Measurements from ENCODE around the gene CACNA1E. TPM values are rescaled to one million over a fixed set of nuclear protein-coding genes. Genes with fewer than 3 reads are reported as not detected.

The CACNA1E gene
- total RNA-seq, 1 donor from 2014 or later = not detected

DNA sequence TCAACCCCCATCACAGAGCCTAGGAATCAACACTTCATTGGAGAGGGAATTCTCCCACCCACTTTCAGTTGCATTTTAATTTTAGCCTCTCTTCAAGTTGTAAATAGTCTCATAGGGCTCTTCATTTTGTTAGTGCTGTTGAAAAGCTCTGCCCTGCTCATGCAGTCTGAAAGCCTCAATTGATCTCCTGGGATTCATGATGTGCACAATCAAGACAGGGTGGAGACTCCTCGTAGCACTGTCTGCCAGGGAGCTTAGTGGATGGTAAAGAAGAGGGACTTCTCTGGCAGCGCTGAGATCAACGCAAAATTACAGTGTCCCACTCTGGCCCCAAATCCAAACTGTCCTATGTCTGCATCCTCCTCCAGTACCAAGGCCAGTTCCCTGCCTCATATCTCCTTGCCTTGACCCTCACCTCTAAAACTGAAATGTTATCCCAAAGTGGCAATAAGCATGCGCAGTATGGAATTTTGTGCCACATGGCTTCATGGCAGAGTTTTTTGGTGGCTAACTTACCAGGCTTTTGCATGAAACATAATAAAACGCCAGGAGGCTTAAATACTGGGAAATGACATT, 282.2 kb downstream of the CACNA1E start:
- DNase-seq (ENCODE audit: extremely low spot score in 2 of 2) = no peak
- TF ChIP-seq POLR2AphosphoS5 (IDR thresholded peaks at IDR 0.05; ENCODE audit: insufficient read depth in 1 of 2, low read depth in 1 of 2) (no peak), POLR2A (IDR thresholded peaks at IDR 0.05) (no peak)
- TF ChIP-seq, protein P1, sequence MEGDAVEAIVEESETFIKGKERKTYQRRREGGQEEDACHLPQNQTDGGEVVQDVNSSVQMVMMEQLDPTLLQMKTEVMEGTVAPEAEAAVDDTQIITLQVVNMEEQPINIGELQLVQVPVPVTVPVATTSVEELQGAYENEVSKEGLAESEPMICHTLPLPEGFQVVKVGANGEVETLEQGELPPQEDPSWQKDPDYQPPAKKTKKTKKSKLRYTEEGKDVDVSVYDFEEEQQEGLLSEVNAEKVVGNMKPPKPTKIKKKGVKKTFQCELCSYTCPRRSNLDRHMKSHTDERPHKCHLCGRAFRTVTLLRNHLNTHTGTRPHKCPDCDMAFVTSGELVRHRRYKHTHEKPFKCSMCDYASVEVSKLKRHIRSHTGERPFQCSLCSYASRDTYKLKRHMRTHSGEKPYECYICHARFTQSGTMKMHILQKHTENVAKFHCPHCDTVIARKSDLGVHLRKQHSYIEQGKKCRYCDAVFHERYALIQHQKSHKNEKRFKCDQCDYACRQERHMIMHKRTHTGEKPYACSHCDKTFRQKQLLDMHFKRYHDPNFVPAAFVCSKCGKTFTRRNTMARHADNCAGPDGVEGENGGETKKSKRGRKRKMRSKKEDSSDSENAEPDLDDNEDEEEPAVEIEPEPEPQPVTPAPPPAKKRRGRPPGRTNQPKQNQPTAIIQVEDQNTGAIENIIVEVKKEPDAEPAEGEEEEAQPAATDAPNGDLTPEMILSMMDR (IDR thresholded peaks at IDR 0.05) = no peak
- Histone ChIP-seq H3K27ac (no peak overlapping the region), H3K27me3 (no peaks in the 10 kb centered on the region), H3K36me3 (no peaks in the 10 kb centered on the region), H3K4me3 (no peak overlapping the region), H3K4me1 (no peaks in the 10 kb centered on the region), H3K9me3 (no peaks in the 10 kb centered on the region)
- intact Hi-C loops (cut with DNase I) = no loop called here

DNA sequence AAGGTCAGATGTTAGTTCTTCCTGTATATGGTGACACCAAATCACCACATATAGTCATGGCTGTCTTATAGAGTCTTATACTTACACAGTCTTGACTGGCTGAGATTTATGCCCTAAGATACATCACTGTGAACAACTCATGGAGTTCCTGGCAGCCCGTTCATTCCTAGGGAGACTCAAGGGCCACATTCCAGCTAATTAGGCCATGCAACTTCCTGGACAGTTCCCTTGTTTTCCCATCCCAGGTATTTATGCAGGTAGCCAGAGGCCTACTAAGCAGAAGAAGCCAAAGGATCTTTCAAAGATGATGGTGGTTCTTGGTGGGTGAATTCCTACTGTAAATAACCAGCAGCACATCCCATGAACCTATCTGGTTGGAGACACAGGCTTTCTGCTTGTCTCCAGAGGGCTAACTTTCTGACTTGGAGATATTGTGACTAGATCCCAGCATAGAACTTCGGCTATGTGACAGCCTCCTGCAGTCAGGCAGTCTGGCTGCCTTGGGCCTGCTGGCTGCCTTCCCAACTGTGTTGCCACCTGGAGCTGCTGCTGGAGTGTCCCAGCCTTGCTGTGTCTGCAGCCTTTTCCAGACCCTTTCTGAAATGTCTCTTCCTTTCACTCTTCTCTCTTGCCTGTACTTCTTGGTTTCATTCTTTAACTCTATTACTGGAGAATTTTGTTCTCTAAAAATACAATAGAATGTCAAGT, 283.8 kb downstream of the CACNA1E start:
- TF ChIP-seq, protein P1 (IDR thresholded peaks at IDR 0.05) = no peak
- no peak for TF ChIP-seq POLR2AphosphoS5 (IDR thresholded peaks at IDR 0.05; ENCODE audit: insufficient read depth in 1 of 2, low read depth in 1 of 2)
- TF ChIP-seq POLR2A (IDR thresholded peaks at IDR 0.05) = no peak
- Histone ChIP-seq H3K36me3 (no peaks in the 10 kb centered on the region), H3K27me3 (no peaks in the 10 kb centered on the region), H3K27ac (no peak overlapping the region), H3K9me3 (no peaks in the 10 kb centered on the region), H3K4me3 (no peak overlapping the region), H3K4me1 (no peaks in the 10 kb centered on the region)
- DNase-seq (ENCODE audit: extremely low spot score in 2 of 2) = no peak
- intact Hi-C loops (cut with DNase I) = no loop called here

DNA sequence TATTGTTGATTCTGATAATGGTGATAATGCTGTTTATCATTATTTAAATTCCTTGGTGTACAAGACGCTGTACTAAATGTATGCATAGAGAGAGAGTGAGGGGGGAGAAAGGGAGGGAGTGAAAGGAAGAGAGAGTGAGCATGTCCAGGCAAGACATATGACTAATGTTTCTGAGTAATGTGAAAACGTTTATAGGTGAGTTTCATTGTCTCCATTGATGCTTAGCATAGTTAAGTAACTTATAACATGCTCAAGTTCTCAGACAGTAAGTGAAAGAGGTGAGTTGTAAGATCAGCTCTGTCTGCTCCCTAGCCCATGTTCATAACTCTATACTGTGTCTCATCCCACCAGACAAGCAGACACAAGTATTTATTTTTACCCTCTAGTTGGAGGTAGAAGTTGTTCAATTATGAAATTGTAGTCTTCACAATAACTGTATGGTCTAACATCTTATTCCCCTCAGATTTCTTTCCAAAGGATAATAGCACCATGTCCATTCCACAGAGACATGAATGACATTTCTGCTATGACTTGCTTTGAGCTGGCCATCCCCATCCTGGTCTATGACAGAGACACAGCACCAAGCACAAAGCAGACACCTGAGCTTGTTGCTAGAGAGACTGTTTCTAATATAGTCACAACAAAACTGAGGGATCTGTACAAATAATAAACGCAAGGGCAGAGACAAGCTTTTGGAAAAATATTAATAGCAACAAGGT, 285.1 kb downstream of the CACNA1E start:
- Histone ChIP-seq H3K27me3 (no peaks in the 10 kb centered on the region), H3K4me3 (no peak overlapping the region), H3K4me1 (no peaks in the 10 kb centered on the region), H3K36me3 (no peaks in the 10 kb centered on the region), H3K27ac (no peak overlapping the region), H3K9me3 (no peaks in the 10 kb centered on the region)
- peak in 1 of 2 donors; percentile 64 for TF ChIP-seq POLR2AphosphoS5 (IDR thresholded peaks at IDR 0.05; ENCODE audit: insufficient read depth in 1 of 2, low read depth in 1 of 2)
- TF ChIP-seq, protein P1 (IDR thresholded peaks at IDR 0.05) = no peak
- TF ChIP-seq POLR2A (IDR thresholded peaks at IDR 0.05) = no peak
- DNase-seq (ENCODE audit: extremely low spot score in 2 of 2) = no peak
- intact Hi-C loops (cut with DNase I) = no loop called here

DNA sequence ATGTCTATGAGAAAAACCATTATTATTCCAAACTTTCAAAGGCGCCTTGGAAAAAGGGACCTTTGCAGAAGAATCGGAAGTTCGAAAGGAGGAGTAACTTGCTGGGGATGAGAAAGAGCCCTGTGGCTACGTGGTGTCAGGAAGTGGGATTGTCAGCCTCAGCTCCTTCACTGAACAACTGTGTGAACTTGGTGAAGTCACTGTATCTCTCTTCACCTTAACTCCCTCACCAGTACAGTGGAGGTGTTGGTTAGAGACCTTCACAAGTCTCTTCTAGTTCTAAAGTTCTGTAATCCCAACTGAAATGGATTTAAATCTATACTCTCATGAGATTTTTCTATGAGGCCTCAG, 285.6 kb downstream of the CACNA1E start:
- Histone ChIP-seq H3K9me3 (no peaks in the 10 kb centered on the region), H3K27ac (no peak overlapping the region), H3K36me3 (no peaks in the 10 kb centered on the region), H3K4me1 (no peaks in the 10 kb centered on the region), H3K4me3 (no peak overlapping the region), H3K27me3 (no peaks in the 10 kb centered on the region)
- no peak for TF ChIP-seq POLR2AphosphoS5 (IDR thresholded peaks at IDR 0.05; ENCODE audit: insufficient read depth in 1 of 2, low read depth in 1 of 2)
- no peak for TF ChIP-seq POLR2A (IDR thresholded peaks at IDR 0.05)
- TF ChIP-seq, protein P1 (IDR thresholded peaks at IDR 0.05) = no peak
- intact Hi-C loops (cut with DNase I) = no loop called here
- no peak for DNase-seq (ENCODE audit: extremely low spot score in 2 of 2)

DNA sequence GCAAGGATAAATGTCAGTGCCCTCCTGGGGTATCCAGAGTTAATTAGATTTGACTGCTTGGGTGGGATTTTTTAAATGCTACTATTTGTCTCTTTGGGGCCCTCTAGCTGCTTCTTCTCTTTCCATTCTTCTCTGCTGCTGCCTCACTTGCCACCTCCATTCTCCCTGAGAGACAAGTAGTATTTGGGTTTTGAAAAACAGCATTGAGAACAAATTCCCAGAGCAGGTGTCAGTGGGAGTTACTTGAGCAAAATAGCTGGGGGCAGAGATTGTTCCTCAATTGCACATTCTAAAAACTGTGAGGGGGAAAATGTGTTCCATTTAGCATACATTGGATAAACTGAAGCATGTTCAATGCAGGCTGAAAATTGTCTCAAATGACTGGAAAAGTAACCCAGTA, 286.5 kb downstream of the CACNA1E start:
- no peak overlapping the region for H3K4me3 ChIP-seq
- intact Hi-C loops (cut with DNase I) = no loop called here
- no peak for DNase-seq (ENCODE audit: extremely low spot score in 2 of 2)
- H3K36me3 ChIP-seq = no peaks in the 10 kb centered on the region
- H3K4me1 ChIP-seq = no peaks in the 10 kb centered on the region
- no peaks in the 10 kb centered on the region for H3K9me3 ChIP-seq
- TF ChIP-seq POLR2AphosphoS5 (IDR thresholded peaks at IDR 0.05; ENCODE audit: insufficient read depth in 1 of 2, low read depth in 1 of 2) = no peak
- TF ChIP-seq POLR2A (IDR thresholded peaks at IDR 0.05) = no peak
- TF ChIP-seq, protein P1 (IDR thresholded peaks at IDR 0.05) = no peak
- no peaks in the 10 kb centered on the region for H3K27me3 ChIP-seq
- no peak overlapping the region for H3K27ac ChIP-seq
